ENCODE results near the gene PID1. TPM values are rescaled to one million over a fixed set of nuclear protein-coding genes. Genes with fewer than 3 reads are reported as not detected.

The PID1 gene
- total and polyA plus RNA-seq, 8 donors, result 10.2 to 51.2 (median 35.4) TPM

DNA sequence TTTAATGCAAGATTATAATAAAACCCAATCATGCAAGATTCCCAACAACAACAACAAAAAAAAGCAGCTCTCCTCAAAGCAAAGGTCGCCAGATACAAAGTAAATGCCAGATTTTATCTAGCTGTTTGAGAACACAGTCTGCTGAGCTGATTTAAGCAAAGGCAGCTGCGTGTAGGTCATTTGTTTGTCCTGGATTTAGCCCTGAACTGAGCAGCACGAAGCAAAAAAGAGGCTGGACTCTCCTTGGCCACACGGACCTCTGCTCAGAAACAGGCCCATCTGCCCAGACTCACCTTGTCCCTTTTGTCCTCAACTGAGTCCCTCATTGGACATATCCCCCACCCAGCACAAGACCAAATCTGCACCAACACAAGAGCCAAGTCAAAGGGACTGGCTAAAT, 91.5 kb downstream of the PID1 start:
- Histone ChIP-seq H3K9me3 (peaks cover 0 to 3% (median 0%) of the 10 kb centered on the region in 4 donors), H3K4me1 (peaks cover 4 to 13% (median 9%) of the 10 kb centered on the region in 4 donors), H3K27ac (no peak overlapping the region), H3K4me3 (no peak overlapping the region), H3K36me3 (peaks cover 0 to 3% (median 0%) of the 10 kb centered on the region in 4 donors), H3K27me3 (no peaks in the 10 kb centered on the region)
- DNase-seq, result peak in 1 of 2 donors; percentile 21
- WGBS, 5 donors, result 14 to 36% (median 21%) methylated on average over 4 of the region's 4 CpGs
- intact Hi-C loops (cut with DNase I; ENCODE audit: low total_unique reads), result no loop called here
- TF ChIP-seq, protein P1, sequence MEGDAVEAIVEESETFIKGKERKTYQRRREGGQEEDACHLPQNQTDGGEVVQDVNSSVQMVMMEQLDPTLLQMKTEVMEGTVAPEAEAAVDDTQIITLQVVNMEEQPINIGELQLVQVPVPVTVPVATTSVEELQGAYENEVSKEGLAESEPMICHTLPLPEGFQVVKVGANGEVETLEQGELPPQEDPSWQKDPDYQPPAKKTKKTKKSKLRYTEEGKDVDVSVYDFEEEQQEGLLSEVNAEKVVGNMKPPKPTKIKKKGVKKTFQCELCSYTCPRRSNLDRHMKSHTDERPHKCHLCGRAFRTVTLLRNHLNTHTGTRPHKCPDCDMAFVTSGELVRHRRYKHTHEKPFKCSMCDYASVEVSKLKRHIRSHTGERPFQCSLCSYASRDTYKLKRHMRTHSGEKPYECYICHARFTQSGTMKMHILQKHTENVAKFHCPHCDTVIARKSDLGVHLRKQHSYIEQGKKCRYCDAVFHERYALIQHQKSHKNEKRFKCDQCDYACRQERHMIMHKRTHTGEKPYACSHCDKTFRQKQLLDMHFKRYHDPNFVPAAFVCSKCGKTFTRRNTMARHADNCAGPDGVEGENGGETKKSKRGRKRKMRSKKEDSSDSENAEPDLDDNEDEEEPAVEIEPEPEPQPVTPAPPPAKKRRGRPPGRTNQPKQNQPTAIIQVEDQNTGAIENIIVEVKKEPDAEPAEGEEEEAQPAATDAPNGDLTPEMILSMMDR (IDR thresholded peaks at IDR 0.05), result no peak
- TF ChIP-seq POLR2AphosphoS5 (IDR thresholded peaks at IDR 0.05), result no peak
- TF ChIP-seq POLR2A (IDR thresholded peaks at IDR 0.05), result no peak
- no peak for TF ChIP-seq EP300 (IDR thresholded peaks at IDR 0.05)

DNA sequence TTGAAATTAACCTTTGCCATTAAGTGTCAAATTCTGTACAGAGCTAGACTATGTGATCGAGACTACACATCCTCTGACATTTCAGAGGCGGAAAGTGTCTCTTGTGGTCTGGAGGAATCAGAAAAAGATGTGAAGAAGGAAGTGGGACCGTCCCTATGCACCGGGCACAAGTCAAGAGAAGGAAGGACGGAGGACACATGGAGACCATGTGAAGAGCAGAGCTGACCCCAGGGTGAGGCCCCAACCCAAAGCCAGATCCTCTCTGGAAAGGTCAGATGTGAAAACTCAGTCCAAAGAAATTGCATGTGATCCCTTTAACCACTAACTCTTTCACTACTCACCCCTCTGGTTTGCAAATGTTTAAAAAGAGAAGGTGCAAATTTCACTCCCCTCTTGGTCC, 92.4 kb downstream of the PID1 start:
- Histone ChIP-seq H3K36me3 (peaks cover 0 to 3% (median 0%) of the 10 kb centered on the region in 4 donors), H3K9me3 (peaks cover 0 to 3% (median 0%) of the 10 kb centered on the region in 4 donors), H3K27ac (no peak overlapping the region), H3K27me3 (no peaks in the 10 kb centered on the region), H3K4me3 (no peak overlapping the region), H3K4me1 (peaks cover 4 to 21% (median 12%) of the 10 kb centered on the region in 4 donors)
- intact Hi-C loops (cut with DNase I; ENCODE audit: low total_unique reads), result no loop called here
- 69 to 88% (median 82%) methylated on average over 5 of the region's 5 CpGs for WGBS, 5 donors
- TF ChIP-seq POLR2A (IDR thresholded peaks at IDR 0.05) (no peak), EP300 (IDR thresholded peaks at IDR 0.05) (no peak), POLR2AphosphoS5 (IDR thresholded peaks at IDR 0.05) (no peak)
- TF ChIP-seq, protein P1 (IDR thresholded peaks at IDR 0.05), result no peak
- DNase-seq, result no peak

DNA sequence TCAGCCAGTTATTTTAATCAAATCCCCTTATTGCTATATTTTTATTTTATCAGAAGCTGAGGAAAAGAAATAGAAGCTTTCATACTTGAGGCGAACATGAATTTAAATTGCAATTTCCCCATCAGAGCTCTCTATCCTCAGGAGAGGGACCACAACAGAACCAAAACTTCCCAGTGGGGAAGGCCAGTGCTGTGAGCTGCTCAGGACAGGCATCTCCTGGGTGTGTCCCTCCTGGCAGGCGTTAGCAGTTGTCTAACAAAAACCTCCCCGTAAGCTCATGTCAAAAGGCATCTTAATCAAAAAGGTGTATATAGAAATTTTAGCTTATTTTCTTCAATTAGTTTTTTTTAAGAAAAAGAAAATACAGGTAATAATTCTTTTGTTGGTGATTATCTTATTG, 93.0 kb downstream of the PID1 start:
- Histone ChIP-seq H3K9me3 (peaks cover 0 to 3% (median 0%) of the 10 kb centered on the region in 4 donors), H3K27ac (no peak overlapping the region), H3K27me3 (no peaks in the 10 kb centered on the region), H3K4me1 (peaks cover 4 to 24% (median 13%) of the 10 kb centered on the region in 4 donors), H3K4me3 (no peak overlapping the region), H3K36me3 (peaks cover 0 to 3% (median 0%) of the 10 kb centered on the region in 4 donors)
- WGBS, 5 donors, result 77 to 92% (median 87%) methylated on average over 3 of the region's 3 CpGs
- TF ChIP-seq EP300 (IDR thresholded peaks at IDR 0.05), result no peak
- TF ChIP-seq POLR2AphosphoS5 (IDR thresholded peaks at IDR 0.05), result no peak
- TF ChIP-seq, protein P1 (IDR thresholded peaks at IDR 0.05), result no peak
- no peak for TF ChIP-seq POLR2A (IDR thresholded peaks at IDR 0.05)
- DNase-seq, result no peak
- intact Hi-C loops (cut with DNase I; ENCODE audit: low total_unique reads), result no loop called here

DNA sequence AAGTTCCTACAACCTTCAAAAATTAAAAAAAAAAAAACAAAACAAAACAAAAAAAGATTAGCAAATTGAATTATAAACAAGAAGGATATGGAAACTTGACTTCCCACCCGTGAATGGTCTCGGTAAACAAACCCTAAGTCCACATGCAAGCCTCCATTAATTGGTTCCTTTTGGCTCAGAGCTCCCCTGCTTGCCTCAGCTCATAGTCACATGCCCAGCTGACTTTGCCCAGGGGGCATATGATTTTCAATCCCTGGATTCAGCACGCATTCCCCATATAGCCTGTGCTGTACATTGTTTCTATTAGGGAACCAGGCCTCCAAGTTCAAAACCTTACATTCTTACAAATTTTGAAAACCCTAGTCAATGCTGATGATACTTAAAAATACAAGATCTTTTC, 95.0 kb downstream of the PID1 start:
- peaks cover 0 to 3% (median 0%) of the 10 kb centered on the region in 4 donors for H3K36me3 ChIP-seq
- 50 to 61% (median 56%) methylated on average over 3 of the region's 3 CpGs for WGBS, 5 donors
- H3K4me1 ChIP-seq, result peaks cover 4 to 24% (median 13%) of the 10 kb centered on the region in 4 donors
- no peak for DNase-seq
- H3K27me3 ChIP-seq, result no peaks in the 10 kb centered on the region
- peaks cover 0 to 14% (median 3%) of the 10 kb centered on the region in 4 donors for H3K9me3 ChIP-seq
- H3K4me3 ChIP-seq, result no peak overlapping the region
- TF ChIP-seq EP300 (IDR thresholded peaks at IDR 0.05) (no peak), POLR2A (IDR thresholded peaks at IDR 0.05) (no peak), POLR2AphosphoS5 (IDR thresholded peaks at IDR 0.05) (no peak)
- TF ChIP-seq, protein P1 (IDR thresholded peaks at IDR 0.05), result no peak
- intact Hi-C loops (cut with DNase I; ENCODE audit: low total_unique reads), result no loop called here
- H3K27ac ChIP-seq, result no peak overlapping the region
